ENCODE measurements around the gene USP25.

DNA sequence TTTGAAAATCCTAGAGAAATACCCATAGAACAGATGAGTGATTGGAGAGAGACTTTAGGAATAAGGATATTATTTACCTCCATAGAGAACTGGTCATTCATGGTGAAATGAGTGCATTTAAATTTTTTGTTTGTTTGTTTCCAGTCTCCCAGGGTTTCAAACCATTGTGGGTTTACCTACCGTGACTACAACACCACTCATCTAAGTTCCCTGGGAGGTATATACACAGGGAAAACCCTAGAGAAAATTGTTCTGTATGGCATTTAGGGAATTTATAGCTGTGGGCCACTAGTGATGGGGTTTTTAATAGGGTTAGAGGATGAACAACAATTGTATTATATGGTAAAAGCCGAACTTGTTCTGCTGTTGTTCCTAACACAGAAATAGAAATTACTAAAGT lies 109.2 kb downstream of the USP25 start:
- TF ChIP-seq ZNF121 (CRISPR knock-in tag; IDR thresholded peaks at IDR 0.05) (no peak), ZNF232 (CRISPR knock-in tag; IDR thresholded peaks at IDR 0.05) (no peak), ZNF512 (CRISPR knock-in tag; IDR thresholded peaks at IDR 0.05; ENCODE audit: borderline replicate concordance) (no peak), CREM (CRISPR knock-in tag; IDR thresholded peaks at IDR 0.05) (no peak), CTCF (IDR thresholded peaks at IDR 0.05) (no peak), NR1H2 (CRISPR knock-in tag; IDR thresholded peaks at IDR 0.05) (no peak), ZBTB21 (CRISPR knock-in tag; IDR thresholded peaks at IDR 0.05; ENCODE audit: borderline replicate concordance) (no peak)
